PC-9 (cell line): ENCODE data around the gene MATCAP1. TPM values are rescaled to one million over a fixed set of nuclear protein-coding genes. Genes with fewer than 3 reads are reported as not detected.

ENCODE experiments used
- BruUV-seq: library from RNA; stranded (reverse); fragments of 400-500 nt; replicated peaks from 2 replicates; lab custom pipeline; 2021; lab: Mats Ljungman, UMichigan
- CTCF ChIA-PET: fragments of 300-600 bp; sonication (Branson Sonifier 250); formaldehyde crosslinking; loops from one replicate; lab custom pipeline; 2022; ENCODE audit warnings: antibody characterized with exemption; lab: Charles Lee
- POLR2A ChIA-PET: fragments of 300-600 bp; sonication (Branson Sonifier 250); formaldehyde crosslinking; loops from one replicate; lab custom pipeline; 2022; ENCODE audit warnings: antibody characterized with exemption; ENCODE audit not compliant: unreplicated experiment; lab: Charles Lee
- DNase-seq, 2 experiments: peaks; one replicate each; pipeline versions ENCODE4 v3.0.0 to v3.0.0-alpha.2; 2015 to 2022; ENCODE audit warnings: mixed read lengths in 1 of 2
- H2AFZ ChIP-seq: fragments of 200-600 bp; sonication (generic); 2 replicates; pipeline ENCODE4 v1.8.1; 2017; ENCODE audit warnings: antibody characterized with exemption
- H3F3A ChIP-seq: fragments of 200-600 bp; sonication (generic); 2 replicates; pipeline ENCODE4 v1.8.1; 2017; ENCODE audit warnings: antibody characterized with exemption, mild to moderate bottlenecking, low read depth; ENCODE audit not compliant: insufficient read depth
- H3K27ac ChIP-seq: fragments of 200-600 bp; sonication (generic); 2 replicates; pipeline ENCODE4 v1.6.1; 2016; ENCODE audit warnings: mixed run types
- H3K27me3 ChIP-seq: fragments of 200-600 bp; sonication (generic); 2 replicates; pipeline ENCODE4 v1.6.1; 2016; ENCODE audit warnings: low read depth, mixed run types; ENCODE audit not compliant: insufficient read depth
- H3K36me3 ChIP-seq: fragments of 200-600 bp; sonication (generic); 2 replicates; pipeline ENCODE4 v1.6.1; 2016; ENCODE audit warnings: low read depth, mixed run types
- H3K4me1 ChIP-seq: fragments of 200-600 bp; sonication (generic); replicated peaks from 2 replicates; pipeline ENCODE4 v1.6.1; 2016; ENCODE audit warnings: mixed run types; ENCODE audit not compliant: insufficient read depth
- H3K4me2 ChIP-seq: fragments of 200-600 bp; sonication (generic); 2 replicates; pipeline ENCODE4 v1.6.1; 2017; ENCODE audit warnings: mixed run types
- H3K4me3 ChIP-seq: fragments of 200-600 bp; sonication (generic); 2 replicates; pipeline ENCODE4 v1.6.1; 2016; ENCODE audit warnings: mixed run types
- H3K79me2 ChIP-seq: fragments of 200-600 bp; sonication (generic); 2 replicates; pipeline ENCODE4 v1.6.1; 2017; ENCODE audit warnings: low read depth, mixed run types
- H3K9me2 ChIP-seq: fragments of 200-600 bp; sonication (generic); 2 replicates; pipeline ENCODE4 v1.8.1; 2017; ENCODE audit warnings: mild to moderate bottlenecking; ENCODE audit not compliant: insufficient read depth
- H3K9me3 ChIP-seq: fragments of 200-600 bp; sonication (generic); 2 replicates; pipeline ENCODE4 v1.8.1; 2016; ENCODE audit warnings: low read depth; ENCODE audit not compliant: insufficient read depth
- H4K20me1 ChIP-seq: fragments of 200-600 bp; sonication (generic); 2 replicates; pipeline ENCODE4 v1.8.1; 2017; ENCODE audit not compliant: insufficient read depth
- EZH2 ChIP-seq: fragments of 200-600 bp; sonication (generic); IDR thresholded peaks from 2 replicates; pipeline ENCODE4 v1.8.0; 2017; ENCODE audit warnings: antibody characterized with exemption, low read depth
- intact Hi-C: fragments of 100-400 bp; cut with micrococcal nuclease; formaldehyde crosslinking; loops from one replicate; pipeline ENCODE4 v1.10.0; 2022; ENCODE audit not compliant: unreplicated experiment
- total RNA-seq: library from RNA; stranded (reverse); gene quantifications from 2 replicates; pipeline ENCODE4 v1.2.3, GENCODE V29; 2021
- TF ChIP-seq, protein P1 (sequence below): fragments of 200-600 bp; sonication (generic); conservative IDR thresholded peaks from 2 replicates; pipeline ENCODE4 v1.6.1; 2017; ENCODE audit warnings: mixed run types, antibody characterized with exemption, mild to moderate bottlenecking, moderate library complexity

The MATCAP1 gene
- total RNA-seq, 1 experiment from 2014 or later = 24.6 TPM

DNA sequence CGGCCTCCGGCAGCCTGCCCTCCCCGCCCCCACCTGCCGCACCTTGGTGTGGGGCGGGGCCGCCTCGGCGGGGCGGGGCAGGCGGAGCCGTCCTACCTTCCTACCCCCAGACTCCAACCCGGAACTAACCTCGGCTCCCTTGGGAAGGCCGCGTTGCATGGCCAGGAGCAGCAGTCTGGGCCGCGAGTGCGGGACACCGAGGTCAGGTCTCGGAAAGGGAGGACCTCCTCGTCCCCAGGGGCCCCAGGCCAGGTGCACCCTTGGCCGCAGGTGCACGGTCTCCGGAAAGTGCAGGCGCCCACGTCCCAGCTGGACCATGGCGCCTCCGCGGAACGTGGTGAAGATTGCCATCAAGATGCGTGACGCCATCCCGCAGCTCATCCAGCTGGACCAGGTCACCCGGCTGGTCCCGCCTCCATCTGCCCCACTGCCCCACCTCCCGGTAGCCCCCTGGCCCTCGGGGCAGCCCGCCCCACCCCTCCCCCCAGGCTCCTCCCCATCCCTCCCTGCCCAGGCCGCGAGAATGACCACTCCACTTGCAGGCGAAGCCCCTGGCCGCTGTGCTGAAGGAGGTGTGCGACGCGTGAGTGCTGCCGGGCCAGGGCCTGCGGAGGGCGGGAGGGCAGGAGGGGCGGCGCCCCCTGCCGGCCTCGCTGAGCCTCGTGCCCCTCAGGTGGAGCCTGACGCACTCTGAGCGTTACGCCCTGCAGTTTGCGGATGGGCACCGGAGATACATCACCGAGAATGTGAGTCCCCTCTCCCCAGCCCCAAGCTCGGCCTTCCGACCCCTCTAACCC, 15.4 kb upstream of the MATCAP1 start, which contains the start of gene ELMO3:
Gene ELMO3, plus strand, starts transcription at position 121 of the 797 bp plus-strand sequence. Its CDS starts 196 bp downstream, at position 317.
- peak; percentile 65 to 79 for DNase-seq
- CTCF ChIA-PET = interaction anchor here (1.0 to 1.8 kb wide), 3 partner anchors 45 to 245 kb away, joined by 3 to 7 read pairs (median 6); no protein-coding TSS in a partner anchor
- H3K9me3 ChIP-seq = no peaks in the 10 kb centered on the region
- H3K27me3 ChIP-seq = no peaks in the 10 kb centered on the region
- BruUV-seq = no TSS peak
- no peaks in the 10 kb centered on the region for H3K9me2 ChIP-seq
- H4K20me1 ChIP-seq = peaks cover 12% of the 10 kb centered on the region
- peaks cover 40% of the 10 kb centered on the region for H3K4me1 ChIP-seq
- peaks cover 25% of the 10 kb centered on the region; the same call in 1 of the 2 replicates for H3K36me3 ChIP-seq
- TF ChIP-seq, protein P1, sequence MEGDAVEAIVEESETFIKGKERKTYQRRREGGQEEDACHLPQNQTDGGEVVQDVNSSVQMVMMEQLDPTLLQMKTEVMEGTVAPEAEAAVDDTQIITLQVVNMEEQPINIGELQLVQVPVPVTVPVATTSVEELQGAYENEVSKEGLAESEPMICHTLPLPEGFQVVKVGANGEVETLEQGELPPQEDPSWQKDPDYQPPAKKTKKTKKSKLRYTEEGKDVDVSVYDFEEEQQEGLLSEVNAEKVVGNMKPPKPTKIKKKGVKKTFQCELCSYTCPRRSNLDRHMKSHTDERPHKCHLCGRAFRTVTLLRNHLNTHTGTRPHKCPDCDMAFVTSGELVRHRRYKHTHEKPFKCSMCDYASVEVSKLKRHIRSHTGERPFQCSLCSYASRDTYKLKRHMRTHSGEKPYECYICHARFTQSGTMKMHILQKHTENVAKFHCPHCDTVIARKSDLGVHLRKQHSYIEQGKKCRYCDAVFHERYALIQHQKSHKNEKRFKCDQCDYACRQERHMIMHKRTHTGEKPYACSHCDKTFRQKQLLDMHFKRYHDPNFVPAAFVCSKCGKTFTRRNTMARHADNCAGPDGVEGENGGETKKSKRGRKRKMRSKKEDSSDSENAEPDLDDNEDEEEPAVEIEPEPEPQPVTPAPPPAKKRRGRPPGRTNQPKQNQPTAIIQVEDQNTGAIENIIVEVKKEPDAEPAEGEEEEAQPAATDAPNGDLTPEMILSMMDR = peak; percentile 70; the same call in 1 of the 2 replicates
- TF ChIP-seq EZH2 = no peak
- peaks cover 50% of the 10 kb centered on the region for H3F3A ChIP-seq
- H3K4me3 ChIP-seq = peak within 1 kb of the TSS; percentile 89
- POLR2A ChIA-PET = interaction anchor here (0.6 kb wide), 1 partner anchor 48 kb away, joined by 8 read pairs; no protein-coding TSS in a partner anchor
- H3K27ac ChIP-seq = peak within 1 kb of the TSS; percentile 75
- intact Hi-C loops = loop anchor here (1.0 to 10.0 kb wide), 6 partner anchors 47 to 266 kb away; partner anchors contain the start of genes B3GNT9 and TPPP3
- H3K4me2 ChIP-seq = peak within 1 kb of the TSS; percentile 95
- H2AFZ ChIP-seq = peak within 1 kb of the TSS; percentile 85
- H3K79me2 ChIP-seq = peaks cover 30% of the 10 kb centered on the region

DNA sequence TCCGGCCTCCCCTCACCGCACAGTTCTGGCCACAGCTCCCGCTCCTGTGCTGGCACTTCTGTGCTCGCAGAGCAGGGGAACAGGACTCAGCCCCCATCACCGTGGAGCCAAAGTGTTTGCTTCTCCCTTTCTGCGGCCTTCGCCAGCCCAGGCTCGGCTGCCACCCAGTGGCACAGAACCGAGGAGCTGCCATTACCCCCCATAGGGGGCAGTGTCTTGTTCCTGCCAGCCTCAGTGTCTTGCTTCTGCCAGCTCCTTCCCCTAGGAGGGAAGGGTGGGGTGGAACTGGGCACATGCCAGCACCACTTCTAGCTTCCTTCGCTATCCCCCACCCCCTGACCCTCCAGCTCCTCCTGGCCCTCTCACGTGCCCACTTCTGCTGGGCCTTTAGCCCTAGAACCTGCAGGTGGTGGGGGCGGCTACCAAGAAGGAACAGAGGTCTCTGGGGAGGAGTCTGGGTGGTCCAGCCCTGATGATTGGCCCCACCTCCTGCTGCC, 14.5 kb upstream of the MATCAP1 start:
- H3K4me1 ChIP-seq = peaks cover 49% of the 10 kb centered on the region
- peak overlapping the region; percentile 75 for H3K27ac ChIP-seq
- H3K27me3 ChIP-seq = no peaks in the 10 kb centered on the region
- no TSS peak for BruUV-seq
- peak overlapping the region; percentile 89; the same call in 1 of the 2 replicates for H3K4me3 ChIP-seq
- peaks cover 57% of the 10 kb centered on the region for H3F3A ChIP-seq
- peaks cover 25% of the 10 kb centered on the region; the same call in 1 of the 2 replicates for H3K36me3 ChIP-seq
- H2AFZ ChIP-seq = no peak overlapping the region
- POLR2A ChIA-PET = interaction anchor here (0.6 to 1.1 kb wide), 4 partner anchors 29 to 303 kb away, joined by 4 to 8 read pairs (median 4); no protein-coding TSS in a partner anchor
- intact Hi-C loops = loop anchor here (2.0 to 10.0 kb wide), 4 partner anchors 47 to 267 kb away; partner anchors contain the start of genes B3GNT9 and TPPP3
- H3K4me2 ChIP-seq = peak overlapping the region; percentile 95
- CTCF ChIA-PET = interaction anchor here (0.6 to 1.8 kb wide), 9 partner anchors 28 to 244 kb away, joined by 3 to 10 read pairs (median 4); partner anchors contain the start of gene TMEM208
- TF ChIP-seq EZH2 = no peak
- TF ChIP-seq, protein P1 = peak; percentile 78
- no peaks in the 10 kb centered on the region for H3K9me2 ChIP-seq
- peak; percentile 43 to 74 for DNase-seq
- H4K20me1 ChIP-seq = peaks cover 19% of the 10 kb centered on the region
- H3K79me2 ChIP-seq = peaks cover 39% of the 10 kb centered on the region
- no peaks in the 10 kb centered on the region for H3K9me3 ChIP-seq

DNA sequence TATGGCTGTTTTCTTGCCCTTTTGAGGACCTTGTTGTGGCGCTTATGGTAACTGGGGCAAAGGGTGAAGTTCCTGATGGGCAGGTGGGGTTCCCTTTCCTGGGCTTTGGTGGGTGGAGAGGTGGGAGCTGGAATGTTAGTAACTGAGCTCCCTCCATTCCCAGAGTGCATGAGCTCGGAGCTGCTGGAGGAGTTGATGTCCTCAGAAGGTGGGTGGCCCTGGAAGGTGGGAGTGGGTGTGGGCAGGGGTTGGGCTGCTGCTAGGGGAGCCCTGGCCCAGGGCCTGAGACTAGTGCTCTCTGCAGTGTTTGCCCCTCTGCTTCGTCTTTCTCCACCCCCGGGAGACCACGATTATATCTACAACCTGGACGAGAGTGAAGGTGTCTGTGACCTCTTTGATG, 13.9 kb upstream of the MATCAP1 start:
- CTCF ChIA-PET = interaction anchor here (0.6 to 1.8 kb wide), 9 partner anchors 29 to 267 kb away, joined by 3 to 9 read pairs (median 4); partner anchors contain the start of genes FHOD1 and TMEM208
- BruUV-seq = no TSS peak
- Histone ChIP-seq H3K27ac (no peak overlapping the region; the same call in 1 of the 2 replicates), H3K9me2 (no peaks in the 10 kb centered on the region), H3K36me3 (peaks cover 25% of the 10 kb centered on the region; the same call in 1 of the 2 replicates), H3K27me3 (no peaks in the 10 kb centered on the region), H3K79me2 (peaks cover 45% of the 10 kb centered on the region), H3F3A (peaks cover 57% of the 10 kb centered on the region), H2AFZ (no peak overlapping the region), H3K4me1 (peaks cover 54% of the 10 kb centered on the region), H3K9me3 (no peaks in the 10 kb centered on the region), H3K4me3 (no peak overlapping the region), H4K20me1 (peaks cover 20% of the 10 kb centered on the region), H3K4me2 (no peak overlapping the region)
- peak in 1 of 2 experiments; percentile 26 for DNase-seq
- TF ChIP-seq, protein P1 = no peak
- no peak for TF ChIP-seq EZH2
- POLR2A ChIA-PET = interaction anchor here (0.6 to 1.1 kb wide), 4 partner anchors 30 to 303 kb away, joined by 4 to 7 read pairs (median 4); no protein-coding TSS in a partner anchor
- intact Hi-C loops = loop anchor here (2.0 to 10.0 kb wide), 4 partner anchors 47 to 267 kb away; partner anchors contain the start of genes B3GNT9 and TPPP3
